HT-29 (cell line): ENCODE results near the gene EXOC7. TPM values are rescaled to one million over a fixed set of nuclear protein-coding genes. Genes with fewer than 3 reads are reported as not detected.
"Not testable (repeated sequence)": the region's sequence is repeated elsewhere in the genome, so short reads cannot be mapped to it uniquely, and the experiment has no call there.

Experiments used
- DNase-seq: peaks from one replicate; pipeline ENCODE4 v3.0.0-alpha.2; 2015; ENCODE audit warnings: low spot score
- total RNA-seq: library from RNA; depleted of rRNA; stranded (reverse); fragments of >200 nt; shearing (Covaris generic); gene quantifications from 2 replicates; pipeline ENCODE4 v1.2.3, GENCODE V29; 2014

EXOC7 gene
- total RNA-seq, 1 experiment from 2014 or later = 99.4 TPM

GRCh38 chr17:76074390-76075363 lies 28.9 kb downstream of the EXOC7 start, which contains the start of gene GALR2:
GALR2 (plus strand) TSS chr17:76074781; CDS start chr17:76074884, 103 bp downstream.
- DNase-seq = no peak

DNA sequence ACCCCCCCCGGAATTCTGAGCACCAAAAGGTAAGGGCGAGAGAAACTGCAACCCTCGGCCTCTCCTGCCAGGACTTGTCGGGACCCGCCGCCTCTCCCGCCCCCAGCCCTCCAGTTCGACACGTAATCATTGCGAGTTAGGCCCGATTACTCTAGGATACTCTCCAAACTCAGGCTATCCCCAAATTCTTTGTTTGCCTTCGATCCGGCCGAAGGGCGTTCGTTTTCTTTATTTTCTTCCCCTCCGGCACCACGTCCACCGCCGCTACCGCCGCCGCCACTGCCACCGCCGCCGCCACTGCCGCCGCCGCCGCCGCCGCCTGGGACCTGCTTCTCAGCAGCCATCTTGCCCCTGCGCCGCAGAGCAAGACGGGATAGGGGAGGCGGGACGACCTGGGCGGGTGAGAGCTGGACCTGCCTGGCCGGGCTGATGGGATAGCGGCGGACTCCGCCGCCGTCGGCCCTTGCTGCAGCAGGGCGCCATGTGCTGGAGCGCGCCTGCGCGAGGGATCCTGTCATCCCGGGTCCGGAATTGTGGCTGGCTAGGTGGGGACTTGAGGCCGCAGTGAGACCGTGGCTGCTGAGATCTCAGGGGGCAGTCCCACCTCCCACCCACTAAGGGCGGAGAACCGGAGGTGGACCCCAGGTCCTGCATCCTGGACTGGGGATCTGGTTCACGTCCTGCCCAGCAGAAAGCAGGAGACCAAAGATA lies 31.3 kb downstream of the EXOC7 start, which contains the start of gene SRP68:
TSS of gene SRP68 (minus strand) at position 370 of the 711 bp plus-strand sequence. CDS start at position 344, 26 bp downstream.
- peak; percentile 89 for DNase-seq

GRCh38 chr17:76071531-76072147 lies 31.9 kb downstream of the EXOC7 start:
- no peak for DNase-seq

DNA sequence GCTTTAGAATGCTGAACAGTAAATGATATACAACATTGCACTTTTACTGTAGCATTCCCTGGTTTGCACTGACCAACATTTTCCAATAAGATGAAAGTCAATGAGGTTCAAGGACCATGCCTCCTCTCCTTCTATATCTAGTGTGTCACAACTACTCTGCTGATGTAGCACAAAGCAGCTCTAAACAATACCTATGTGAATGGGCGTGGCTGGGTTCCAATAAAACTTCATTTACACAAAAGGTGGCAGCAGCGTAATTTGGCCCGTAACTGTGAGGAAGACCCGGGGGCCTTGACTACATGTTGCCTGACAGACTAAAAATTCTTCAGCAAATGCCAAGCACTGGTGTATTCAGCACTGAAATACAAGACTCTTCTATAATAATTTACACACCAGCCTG lies 37.8 kb downstream of the EXOC7 start:
- DNase-seq = no peak

DNA sequence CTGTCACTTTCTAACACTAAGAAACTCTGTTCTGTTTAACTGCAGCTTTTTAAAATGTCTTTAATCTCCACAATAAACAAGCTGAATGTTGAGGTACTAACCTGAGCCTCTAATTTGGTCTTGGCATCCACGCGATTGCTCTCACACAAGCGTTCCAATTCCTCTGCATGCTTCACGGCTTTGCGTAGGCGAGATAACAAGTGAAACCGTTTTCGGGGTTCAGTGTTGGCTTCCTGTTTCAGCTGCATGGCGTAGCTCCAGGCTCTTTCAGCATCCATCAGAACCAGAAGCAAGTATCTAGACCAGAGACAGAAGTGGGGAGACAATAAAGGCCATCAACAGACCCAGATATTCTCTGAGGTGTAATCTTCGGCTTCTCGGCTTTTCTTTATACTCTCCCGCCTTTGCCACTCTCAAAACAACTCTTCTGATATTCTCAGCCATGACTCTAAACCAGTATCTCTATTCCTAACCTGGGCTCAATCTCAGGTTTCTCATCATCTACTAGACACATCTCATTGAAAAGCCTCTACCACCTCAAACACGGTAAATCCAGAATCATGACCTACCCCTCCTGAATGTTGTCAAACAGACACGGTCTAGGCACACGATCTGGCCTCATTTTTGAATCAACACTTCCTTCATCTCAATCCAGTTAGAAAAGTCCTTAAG lies 39.6 kb downstream of the EXOC7 start:
- DNase-seq = no peak

- DNase-seq = not testable (repeated sequence)
Measured at GRCh38 chr17:76058264-76058663, 45.3 kb downstream of the EXOC7 start.

GRCh38 chr17:76056882-76057281 lies 46.7 kb downstream of the EXOC7 start:
- peak; percentile 22 for DNase-seq

GRCh38 chr17:76054112-76054476 lies 49.5 kb downstream of the EXOC7 start:
- peak; percentile 61 for DNase-seq

DNA sequence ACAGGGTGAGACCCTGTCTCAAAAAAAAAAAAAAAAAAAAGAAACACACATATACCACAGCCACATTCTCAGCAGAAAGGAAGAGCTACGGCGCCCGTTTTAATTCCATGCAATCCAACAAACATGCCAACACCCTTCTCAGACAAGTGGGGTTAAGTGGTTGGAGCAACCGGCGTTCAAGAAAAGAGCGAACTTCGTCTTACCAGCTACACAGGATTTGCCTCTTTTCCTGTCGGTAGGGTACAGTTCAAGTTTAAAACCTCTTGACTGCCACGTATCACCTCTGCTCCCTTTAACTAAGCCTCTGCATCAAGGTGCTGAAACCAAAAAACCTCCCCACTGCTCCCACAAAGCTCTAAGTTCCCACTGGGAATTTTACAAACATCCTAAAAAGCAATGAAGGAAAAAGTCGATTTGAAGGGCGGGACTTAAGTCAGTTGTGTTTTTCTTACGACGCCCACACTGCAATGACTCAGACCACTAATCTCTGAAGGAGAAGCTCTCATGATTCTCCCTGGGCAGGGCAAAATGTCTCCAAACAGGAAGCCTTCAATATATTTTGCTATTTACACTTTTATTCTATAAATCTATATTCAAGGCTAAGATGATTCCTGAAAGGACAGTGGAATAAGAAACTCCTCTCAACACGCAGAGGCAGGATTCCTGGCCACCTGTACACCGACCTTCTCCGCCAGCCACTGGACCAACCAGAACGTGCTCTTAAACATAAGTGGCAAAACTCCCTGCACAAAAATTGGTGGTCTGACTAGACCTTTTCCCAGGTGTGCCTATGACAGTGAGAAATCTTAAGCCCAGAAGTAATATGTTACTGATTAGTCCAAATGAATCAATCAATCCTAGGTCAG lies 50.1 kb downstream of the EXOC7 start:
- DNase-seq = peak; percentile 70

DNA sequence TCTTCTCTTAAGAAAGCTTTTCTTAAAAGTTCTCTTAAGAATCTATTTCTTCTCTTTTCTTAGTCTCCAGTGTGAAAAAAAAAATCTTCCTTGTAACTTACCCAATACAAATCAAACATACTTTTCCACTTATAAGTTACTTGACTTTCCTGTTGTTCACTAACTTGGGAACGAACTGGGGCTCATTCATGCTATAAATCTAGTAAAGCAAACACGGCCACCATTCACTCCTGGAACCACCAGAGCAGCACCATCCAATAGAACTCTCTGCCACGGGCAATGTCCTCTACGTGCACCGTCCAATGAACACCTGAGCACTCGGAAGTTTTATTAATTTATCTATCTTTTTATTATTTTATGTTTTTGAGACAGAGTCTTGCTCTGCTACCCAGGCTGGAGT lies 52.0 kb downstream of the EXOC7 start:
- no peak for DNase-seq

- DNase-seq = peak; percentile 42
Measured at GRCh38 chr17:76050538-76051467, 52.8 kb downstream of the EXOC7 start.

GRCh38 chr17:76049836-76050537 lies 53.6 kb downstream of the EXOC7 start:
- DNase-seq = no peak

DNA sequence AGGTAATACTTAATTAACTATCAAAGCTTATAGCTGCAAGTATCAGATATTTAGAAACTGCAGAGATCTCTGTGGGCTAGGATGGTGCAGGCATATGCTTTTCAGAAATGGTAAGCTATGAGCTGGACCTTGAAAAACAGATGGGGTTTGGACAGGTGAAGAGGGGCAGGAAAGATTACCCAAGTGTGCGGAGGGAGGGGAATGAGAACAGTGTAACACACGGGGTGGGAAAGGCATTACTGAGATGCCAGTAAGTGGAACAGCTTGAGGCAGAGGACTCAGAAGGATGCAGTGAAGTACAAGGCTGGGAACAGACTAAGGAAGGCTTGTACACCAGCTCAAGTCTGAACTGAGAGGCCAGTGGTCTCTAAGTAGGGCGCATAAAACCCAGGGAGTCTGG lies 54.3 kb downstream of the EXOC7 start:
- no peak for DNase-seq

DNA sequence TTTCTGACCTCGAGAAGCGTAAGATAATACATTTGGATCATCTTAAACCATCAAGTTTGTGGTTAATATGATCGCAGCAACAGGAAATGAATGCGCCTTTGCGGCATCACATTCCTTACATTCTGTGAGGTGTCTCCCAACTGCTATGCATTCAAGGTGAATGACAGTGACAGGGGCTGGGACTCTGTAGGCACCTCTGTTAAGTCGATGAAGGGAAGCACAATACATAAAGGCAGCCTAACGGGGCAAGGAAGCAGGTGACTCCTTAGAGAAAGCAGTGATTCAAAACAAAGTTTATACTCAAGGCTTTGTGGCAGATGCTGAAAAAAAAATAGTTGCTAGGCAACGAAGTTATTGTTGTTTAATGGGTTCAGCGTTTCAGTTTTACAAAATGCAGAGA lies 54.9 kb downstream of the EXOC7 start:
- DNase-seq = no peak

GRCh38 chr17:76048025-76048605 lies 55.5 kb downstream of the EXOC7 start:
- DNase-seq = no peak

DNA sequence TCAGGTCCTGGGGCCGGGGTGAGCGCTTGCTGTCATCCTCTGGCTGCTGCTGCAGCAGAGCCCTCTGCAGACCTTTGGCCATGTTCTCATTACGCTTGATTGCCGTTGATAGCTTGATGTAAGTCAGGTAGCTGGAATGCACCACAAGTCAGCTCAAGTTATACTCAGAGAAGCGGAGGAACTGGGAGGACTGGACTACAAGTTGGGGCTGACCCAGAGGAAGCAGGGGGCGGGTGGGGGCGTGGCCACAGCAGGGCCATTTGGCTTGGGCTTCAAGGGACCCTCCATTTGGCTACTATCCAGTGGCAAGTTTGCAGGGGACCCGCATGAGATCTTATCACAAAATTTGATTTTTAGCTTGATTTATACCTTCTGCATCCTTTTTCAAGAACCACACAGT lies 57.5 kb downstream of the EXOC7 start:
- no peak for DNase-seq

GRCh38 chr17:76044475-76045007 lies 59.0 kb downstream of the EXOC7 start:
- DNase-seq = not testable (repeated sequence)

DNA sequence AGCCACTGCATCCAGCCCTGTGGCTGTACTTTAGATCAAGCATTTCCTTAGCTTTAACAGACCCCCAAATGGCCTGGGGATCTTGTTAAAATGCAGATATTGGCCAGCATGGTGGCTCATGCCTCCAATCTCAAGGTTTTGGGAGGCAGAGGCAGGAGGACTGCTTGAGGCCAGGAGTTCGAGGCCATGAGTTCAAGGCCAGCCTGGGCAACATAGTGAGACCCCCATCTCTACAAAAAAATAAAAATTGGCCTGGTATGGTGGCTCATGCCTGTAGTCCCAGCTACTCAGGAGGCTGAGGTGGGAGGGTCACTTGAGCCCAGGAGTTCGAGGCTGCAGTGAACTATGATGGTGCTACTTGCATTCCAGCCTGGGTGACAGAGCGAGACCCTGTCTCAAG lies 60.7 kb downstream of the EXOC7 start:
- not testable (repeated sequence) for DNase-seq
